GM23338 (cell line): ENCODE results near the gene C20orf204. TPM values are rescaled to one million over a fixed set of nuclear protein-coding genes. Genes with fewer than 3 reads are reported as not detected.

Experiments
- ATAC-seq: fragments of 200-7000 bp; cut with Tn5 transposase; 3 replicates; pipeline ENCODE4 v1.9.1; 2020
- DNase-seq: peaks from one replicate; pipeline ENCODE4 v3.0.0-alpha.2; 2015; ENCODE audit warnings: low spot score
- H2AFZ ChIP-seq: fragments of 200-600 bp; sonication (generic); 2 replicates; pipeline ENCODE4 v1.8.0; 2016; ENCODE audit warnings: antibody characterized with exemption, mild to moderate bottlenecking, moderate library complexity
- H3F3A ChIP-seq: fragments of 200-600 bp; sonication (generic); replicated peaks from 2 replicates; pipeline ENCODE4 v1.8.0; 2017; ENCODE audit warnings: antibody characterized with exemption, mixed run types, low read depth
- H3K27ac ChIP-seq: fragments of 200-600 bp; sonication (generic); 2 replicates; pipeline ENCODE4 v1.6.1; 2016; ENCODE audit warnings: low read depth
- H3K27me3 ChIP-seq: fragments of 200-600 bp; sonication (generic); 2 replicates; pipeline ENCODE4 v1.8.0; 2016; ENCODE audit warnings: mild to moderate bottlenecking, mixed run types, moderate library complexity; ENCODE audit not compliant: insufficient read depth
- H3K36me3 ChIP-seq: fragments of 200-600 bp; sonication (generic); 2 replicates; pipeline ENCODE4 v1.8.0; 2016; ENCODE audit warnings: mild to moderate bottlenecking; ENCODE audit not compliant: insufficient read depth
- H3K4me1 ChIP-seq: fragments of 200-600 bp; sonication (generic); 2 replicates; pipeline ENCODE4 v1.8.0; 2016; ENCODE audit warnings: mild to moderate bottlenecking, moderate library complexity; ENCODE audit not compliant: insufficient read depth
- H3K4me2 ChIP-seq: fragments of 200-600 bp; sonication (generic); 2 replicates; pipeline ENCODE4 v1.7.1; 2017; ENCODE audit warnings: mixed run types
- H3K4me3 ChIP-seq: fragments of 200-600 bp; sonication (generic); 2 replicates; pipeline ENCODE4 v1.6.1; 2016; ENCODE audit warnings: mixed run types
- H3K79me2 ChIP-seq: fragments of 200-600 bp; sonication (generic); replicated peaks from 2 replicates; pipeline ENCODE4 v1.8.0; 2017; ENCODE audit warnings: mild to moderate bottlenecking; ENCODE audit not compliant: insufficient read depth
- H3K9me2 ChIP-seq: fragments of 200-600 bp; sonication (generic); 2 replicates; pipeline ENCODE4 v1.8.0; 2017; ENCODE audit not compliant: insufficient read depth
- H4K20me1 ChIP-seq: fragments of 200-600 bp; sonication (generic); replicated peaks from 2 replicates; pipeline ENCODE4 v1.8.0; 2017; ENCODE audit warnings: mild to moderate bottlenecking; ENCODE audit not compliant: insufficient read depth
- H3K27ac Mint-ChIP-seq: 2 replicates; pipeline ENCODE4 v1.8.0; 2020; ENCODE audit warnings: inconsistent platforms, mild to moderate bottlenecking, moderate library complexity, mixed read lengths
- H3K27me3 Mint-ChIP-seq: 3 replicates; pipeline ENCODE4 v1.8.0; 2022; ENCODE audit warnings: low read depth, mild to moderate bottlenecking, moderate library complexity, mixed read lengths, inconsistent platforms; ENCODE audit not compliant: insufficient read depth, poor library complexity
- H3K36me3 Mint-ChIP-seq: 3 replicates; pipeline ENCODE4 v1.8.0; 2021; ENCODE audit warnings: low read depth, mild to moderate bottlenecking, inconsistent platforms, moderate library complexity, mixed read lengths
- H3K4me1 Mint-ChIP-seq: 3 replicates; pipeline ENCODE4 v1.8.0; 2020; ENCODE audit warnings: mild to moderate bottlenecking, inconsistent platforms, mixed read lengths
- H3K4me3 Mint-ChIP-seq: 3 replicates; pipeline ENCODE4 v1.8.0; 2021; ENCODE audit warnings: moderate library complexity, mild to moderate bottlenecking, inconsistent platforms, mixed read lengths
- H3K9me3 Mint-ChIP-seq: 3 replicates; pipeline ENCODE4 v1.8.0; 2020; ENCODE audit warnings: moderate library complexity, mild to moderate bottlenecking, inconsistent platforms, mixed read lengths
- CREB1 ChIP-seq: fragments of 250-450 bp; sonication (Bioruptor Pico); IDR thresholded peaks from 2 replicates; pipeline ENCODE4 v1.5.0; 2020; ENCODE audit warnings: low read depth, mild to moderate bottlenecking, moderate library complexity
- EZH2 ChIP-seq: fragments of 200-600 bp; sonication (generic); IDR thresholded peaks from one replicate; pipeline ENCODE4 v1.8.0; 2017; ENCODE audit warnings: antibody characterized with exemption, mild to moderate bottlenecking, low read depth; ENCODE audit not compliant: unreplicated experiment
- EZH2phosphoT487 ChIP-seq: fragments of 200-600 bp; sonication (generic); IDR thresholded peaks from one replicate; pipeline ENCODE4 v1.8.1; 2018; ENCODE audit warnings: antibody characterized with exemption; ENCODE audit not compliant: unreplicated experiment
- JUNB ChIP-seq: IDR thresholded peaks from one replicate; pipeline ENCODE4 v1.6.1; 2016; ENCODE audit warnings: antibody characterized with exemption; ENCODE audit not compliant: unreplicated experiment
- NANOG ChIP-seq: IDR thresholded peaks from 2 replicates; pipeline ENCODE4 v1.6.1; 2016; ENCODE audit warnings: antibody characterized with exemption, borderline replicate concordance
- POLR2AphosphoS5 ChIP-seq: IDR thresholded peaks from 2 replicates; pipeline ENCODE4 v1.6.1; 2016; ENCODE audit warnings: antibody characterized with exemption, low read depth
- ZNF331 ChIP-seq: fragments of 250-450 bp; sonication (Bioruptor Pico); IDR thresholded peaks from 2 replicates; pipeline ENCODE4 v1.5.0; 2020; ENCODE audit warnings: low read depth, mild to moderate bottlenecking, moderate library complexity
- polyA plus RNA-seq: library from polyadenylated mRNA; unstranded; fragments of >200 nt; fragmentation: Nextera tagmentation; extraction: Ambion mirVana; gene quantifications from 2 replicates; pipeline ENCODE4 v1.2.1, GENCODE V29; 2016
- total RNA-seq: library from RNA; depleted of rRNA; stranded (reverse); fragments of >200 nt; shearing (Covaris generic); gene quantifications from 2 replicates; pipeline ENCODE4 v1.2.3, GENCODE V29; 2014
- TF ChIP-seq, protein P1 (sequence below), 2 experiments: fragments of 200-600 bp in 1 of 2; sonication (generic) in 1 of 2; conservative IDR thresholded peaks; 2 replicates each; pipeline versions ENCODE4 v1.5.1 to v1.6.1; 2016 to 2017; ENCODE audit warnings: antibody characterized with exemption in 2 of 2, low read depth in 2 of 2, mild to moderate bottlenecking in 2 of 2, moderate library complexity in 1 of 2
- TF ChIP-seq, protein P2 (sequence below): fragments of 250-450 bp; sonication (Bioruptor Pico); IDR thresholded peaks from 2 replicates; pipeline ENCODE4 v1.5.0; 2020; ENCODE audit warnings: mild to moderate bottlenecking, moderate library complexity
- TF ChIP-seq, protein P3 (sequence below): IDR thresholded peaks from one replicate; pipeline ENCODE4 v1.6.1; 2018; ENCODE audit warnings: antibody characterized with exemption; ENCODE audit not compliant: unreplicated experiment
- TF ChIP-seq, protein P4 (sequence below): IDR thresholded peaks from 2 replicates; pipeline ENCODE4 v1.6.1; 2016; ENCODE audit warnings: antibody characterized with exemption

Gene C20orf204
- total and polyA plus RNA-seq, 2 experiments from 2014 or later: 0.73 to 0.82 TPM

DNA sequence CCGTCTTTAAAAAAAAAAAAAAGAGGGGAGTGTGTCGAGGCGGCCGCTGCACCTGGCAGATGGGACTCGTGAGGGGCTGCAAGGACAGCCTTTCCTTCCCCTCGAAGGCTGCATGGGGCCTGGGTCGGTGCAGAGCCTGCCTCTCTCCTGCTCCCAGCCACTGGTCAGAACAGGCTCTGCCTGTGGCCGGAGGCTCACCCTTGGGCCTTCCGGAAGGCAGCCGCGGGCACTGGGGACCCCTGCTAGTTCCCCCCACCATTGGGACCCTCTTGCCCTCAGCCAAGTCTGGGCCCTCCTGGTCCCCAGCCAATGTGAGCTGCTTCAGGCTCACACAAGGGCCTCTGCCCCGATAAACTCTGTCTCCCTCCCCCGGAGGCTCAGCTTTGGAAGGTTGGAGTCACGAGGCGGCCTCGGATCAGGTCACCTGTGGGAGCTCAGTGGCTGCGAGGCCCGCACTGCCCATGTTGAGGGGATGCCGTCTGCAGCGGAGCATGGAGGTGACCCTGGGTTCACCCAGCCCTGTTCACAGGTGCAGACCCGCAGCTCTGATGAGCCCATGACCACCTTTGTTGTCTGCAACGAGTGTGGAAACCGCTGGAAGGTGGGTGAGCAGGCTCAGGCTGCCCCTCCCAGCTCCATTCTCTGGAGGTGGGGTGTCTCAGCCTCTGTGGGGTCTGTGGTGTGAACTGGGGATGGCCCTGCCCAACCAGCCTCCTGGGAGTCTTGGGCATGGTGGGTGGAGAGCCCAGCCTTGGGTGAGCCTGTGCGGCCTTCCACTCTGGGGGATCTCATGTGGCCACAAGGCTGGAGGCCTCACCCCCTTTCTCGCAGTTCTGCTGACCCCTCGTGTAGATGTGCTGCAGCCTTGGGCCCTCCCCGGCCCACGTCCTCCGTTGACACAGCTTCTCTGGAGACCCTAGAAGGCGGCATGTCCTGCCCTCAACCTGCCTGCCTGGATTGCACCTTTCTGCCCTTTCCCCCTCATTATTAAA, 35.7 kb downstream of the C20orf204 start:
- no peak for ATAC-seq
- no peaks in the 10 kb centered on the region for H3K36me3 ChIP-seq
- TF ChIP-seq NANOG: no peak
- TF ChIP-seq, protein P1, sequence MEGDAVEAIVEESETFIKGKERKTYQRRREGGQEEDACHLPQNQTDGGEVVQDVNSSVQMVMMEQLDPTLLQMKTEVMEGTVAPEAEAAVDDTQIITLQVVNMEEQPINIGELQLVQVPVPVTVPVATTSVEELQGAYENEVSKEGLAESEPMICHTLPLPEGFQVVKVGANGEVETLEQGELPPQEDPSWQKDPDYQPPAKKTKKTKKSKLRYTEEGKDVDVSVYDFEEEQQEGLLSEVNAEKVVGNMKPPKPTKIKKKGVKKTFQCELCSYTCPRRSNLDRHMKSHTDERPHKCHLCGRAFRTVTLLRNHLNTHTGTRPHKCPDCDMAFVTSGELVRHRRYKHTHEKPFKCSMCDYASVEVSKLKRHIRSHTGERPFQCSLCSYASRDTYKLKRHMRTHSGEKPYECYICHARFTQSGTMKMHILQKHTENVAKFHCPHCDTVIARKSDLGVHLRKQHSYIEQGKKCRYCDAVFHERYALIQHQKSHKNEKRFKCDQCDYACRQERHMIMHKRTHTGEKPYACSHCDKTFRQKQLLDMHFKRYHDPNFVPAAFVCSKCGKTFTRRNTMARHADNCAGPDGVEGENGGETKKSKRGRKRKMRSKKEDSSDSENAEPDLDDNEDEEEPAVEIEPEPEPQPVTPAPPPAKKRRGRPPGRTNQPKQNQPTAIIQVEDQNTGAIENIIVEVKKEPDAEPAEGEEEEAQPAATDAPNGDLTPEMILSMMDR (conservative IDR thresholded peaks at IDR 0.05; ENCODE audit: low read depth in 2 of 2): no peak
- no peak for TF ChIP-seq EZH2
- TF ChIP-seq, protein P2, sequence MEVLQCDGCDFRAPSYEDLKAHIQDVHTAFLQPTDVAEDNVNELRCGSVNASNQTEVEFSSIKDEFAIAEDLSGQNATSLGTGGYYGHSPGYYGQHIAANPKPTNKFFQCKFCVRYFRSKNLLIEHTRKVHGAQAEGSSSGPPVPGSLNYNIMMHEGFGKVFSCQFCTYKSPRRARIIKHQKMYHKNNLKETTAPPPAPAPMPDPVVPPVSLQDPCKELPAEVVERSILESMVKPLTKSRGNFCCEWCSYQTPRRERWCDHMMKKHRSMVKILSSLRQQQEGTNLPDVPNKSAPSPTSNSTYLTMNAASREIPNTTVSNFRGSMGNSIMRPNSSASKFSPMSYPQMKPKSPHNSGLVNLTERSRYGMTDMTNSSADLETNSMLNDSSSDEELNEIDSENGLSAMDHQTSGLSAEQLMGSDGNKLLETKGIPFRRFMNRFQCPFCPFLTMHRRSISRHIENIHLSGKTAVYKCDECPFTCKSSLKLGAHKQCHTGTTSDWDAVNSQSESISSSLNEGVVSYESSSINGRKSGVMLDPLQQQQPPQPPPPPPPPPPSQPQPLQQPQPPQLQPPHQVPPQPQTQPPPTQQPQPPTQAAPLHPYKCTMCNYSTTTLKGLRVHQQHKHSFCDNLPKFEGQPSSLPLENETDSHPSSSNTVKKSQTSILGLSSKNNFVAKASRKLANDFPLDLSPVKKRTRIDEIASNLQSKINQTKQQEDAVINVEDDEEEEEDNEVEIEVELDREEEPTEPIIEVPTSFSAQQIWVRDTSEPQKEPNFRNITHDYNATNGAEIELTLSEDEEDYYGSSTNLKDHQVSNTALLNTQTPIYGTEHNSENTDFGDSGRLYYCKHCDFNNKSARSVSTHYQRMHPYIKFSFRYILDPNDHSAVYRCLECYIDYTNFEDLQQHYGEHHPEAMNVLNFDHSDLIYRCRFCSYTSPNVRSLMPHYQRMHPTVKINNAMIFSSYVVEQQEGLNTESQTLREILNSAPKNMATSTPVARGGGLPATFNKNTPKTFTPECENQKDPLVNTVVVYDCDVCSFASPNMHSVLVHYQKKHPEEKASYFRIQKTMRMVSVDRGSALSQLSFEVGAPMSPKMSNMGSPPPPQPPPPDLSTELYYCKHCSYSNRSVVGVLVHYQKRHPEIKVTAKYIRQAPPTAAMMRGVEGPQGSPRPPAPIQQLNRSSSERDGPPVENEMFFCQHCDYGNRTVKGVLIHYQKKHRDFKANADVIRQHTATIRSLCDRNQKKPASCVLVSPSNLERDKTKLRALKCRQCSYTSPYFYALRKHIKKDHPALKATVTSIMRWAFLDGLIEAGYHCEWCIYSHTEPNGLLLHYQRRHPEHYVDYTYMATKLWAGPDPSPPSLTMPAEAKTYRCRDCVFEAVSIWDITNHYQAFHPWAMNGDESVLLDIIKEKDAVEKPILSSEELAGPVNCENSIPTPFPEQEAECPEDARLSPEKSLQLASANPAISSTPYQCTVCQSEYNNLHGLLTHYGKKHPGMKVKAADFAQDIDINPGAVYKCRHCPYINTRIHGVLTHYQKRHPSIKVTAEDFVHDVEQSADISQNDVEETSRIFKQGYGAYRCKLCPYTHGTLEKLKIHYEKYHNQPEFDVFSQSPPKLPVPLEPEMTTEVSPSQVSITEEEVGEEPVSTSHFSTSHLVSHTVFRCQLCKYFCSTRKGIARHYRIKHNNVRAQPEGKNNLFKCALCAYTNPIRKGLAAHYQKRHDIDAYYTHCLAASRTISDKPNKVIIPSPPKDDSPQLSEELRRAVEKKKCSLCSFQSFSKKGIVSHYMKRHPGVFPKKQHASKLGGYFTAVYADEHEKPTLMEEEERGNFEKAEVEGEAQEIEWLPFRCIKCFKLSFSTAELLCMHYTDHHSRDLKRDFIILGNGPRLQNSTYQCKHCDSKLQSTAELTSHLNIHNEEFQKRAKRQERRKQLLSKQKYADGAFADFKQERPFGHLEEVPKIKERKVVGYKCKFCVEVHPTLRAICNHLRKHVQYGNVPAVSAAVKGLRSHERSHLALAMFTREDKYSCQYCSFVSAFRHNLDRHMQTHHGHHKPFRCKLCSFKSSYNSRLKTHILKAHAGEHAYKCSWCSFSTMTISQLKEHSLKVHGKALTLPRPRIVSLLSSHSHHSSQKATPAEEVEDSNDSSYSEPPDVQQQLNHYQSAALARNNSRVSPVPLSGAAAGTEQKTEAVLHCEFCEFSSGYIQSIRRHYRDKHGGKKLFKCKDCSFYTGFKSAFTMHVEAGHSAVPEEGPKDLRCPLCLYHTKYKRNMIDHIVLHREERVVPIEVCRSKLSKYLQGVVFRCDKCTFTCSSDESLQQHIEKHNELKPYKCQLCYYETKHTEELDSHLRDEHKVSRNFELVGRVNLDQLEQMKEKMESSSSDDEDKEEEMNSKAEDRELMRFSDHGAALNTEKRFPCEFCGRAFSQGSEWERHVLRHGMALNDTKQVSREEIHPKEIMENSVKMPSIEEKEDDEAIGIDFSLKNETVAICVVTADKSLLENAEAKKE (CRISPR knock-in tag): no peak
- TF ChIP-seq JUNB: no peak
- TF ChIP-seq CREB1 (CRISPR knock-in tag): no peak
- TF ChIP-seq, protein P3, sequence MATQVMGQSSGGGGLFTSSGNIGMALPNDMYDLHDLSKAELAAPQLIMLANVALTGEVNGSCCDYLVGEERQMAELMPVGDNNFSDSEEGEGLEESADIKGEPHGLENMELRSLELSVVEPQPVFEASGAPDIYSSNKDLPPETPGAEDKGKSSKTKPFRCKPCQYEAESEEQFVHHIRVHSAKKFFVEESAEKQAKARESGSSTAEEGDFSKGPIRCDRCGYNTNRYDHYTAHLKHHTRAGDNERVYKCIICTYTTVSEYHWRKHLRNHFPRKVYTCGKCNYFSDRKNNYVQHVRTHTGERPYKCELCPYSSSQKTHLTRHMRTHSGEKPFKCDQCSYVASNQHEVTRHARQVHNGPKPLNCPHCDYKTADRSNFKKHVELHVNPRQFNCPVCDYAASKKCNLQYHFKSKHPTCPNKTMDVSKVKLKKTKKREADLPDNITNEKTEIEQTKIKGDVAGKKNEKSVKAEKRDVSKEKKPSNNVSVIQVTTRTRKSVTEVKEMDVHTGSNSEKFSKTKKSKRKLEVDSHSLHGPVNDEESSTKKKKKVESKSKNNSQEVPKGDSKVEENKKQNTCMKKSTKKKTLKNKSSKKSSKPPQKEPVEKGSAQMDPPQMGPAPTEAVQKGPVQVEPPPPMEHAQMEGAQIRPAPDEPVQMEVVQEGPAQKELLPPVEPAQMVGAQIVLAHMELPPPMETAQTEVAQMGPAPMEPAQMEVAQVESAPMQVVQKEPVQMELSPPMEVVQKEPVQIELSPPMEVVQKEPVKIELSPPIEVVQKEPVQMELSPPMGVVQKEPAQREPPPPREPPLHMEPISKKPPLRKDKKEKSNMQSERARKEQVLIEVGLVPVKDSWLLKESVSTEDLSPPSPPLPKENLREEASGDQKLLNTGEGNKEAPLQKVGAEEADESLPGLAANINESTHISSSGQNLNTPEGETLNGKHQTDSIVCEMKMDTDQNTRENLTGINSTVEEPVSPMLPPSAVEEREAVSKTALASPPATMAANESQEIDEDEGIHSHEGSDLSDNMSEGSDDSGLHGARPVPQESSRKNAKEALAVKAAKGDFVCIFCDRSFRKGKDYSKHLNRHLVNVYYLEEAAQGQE: no peak
- TF ChIP-seq EZH2phosphoT487: no peak
- no peak for TF ChIP-seq ZNF331 (CRISPR knock-in tag)
- TF ChIP-seq POLR2AphosphoS5: no peak
- TF ChIP-seq, protein P4, sequence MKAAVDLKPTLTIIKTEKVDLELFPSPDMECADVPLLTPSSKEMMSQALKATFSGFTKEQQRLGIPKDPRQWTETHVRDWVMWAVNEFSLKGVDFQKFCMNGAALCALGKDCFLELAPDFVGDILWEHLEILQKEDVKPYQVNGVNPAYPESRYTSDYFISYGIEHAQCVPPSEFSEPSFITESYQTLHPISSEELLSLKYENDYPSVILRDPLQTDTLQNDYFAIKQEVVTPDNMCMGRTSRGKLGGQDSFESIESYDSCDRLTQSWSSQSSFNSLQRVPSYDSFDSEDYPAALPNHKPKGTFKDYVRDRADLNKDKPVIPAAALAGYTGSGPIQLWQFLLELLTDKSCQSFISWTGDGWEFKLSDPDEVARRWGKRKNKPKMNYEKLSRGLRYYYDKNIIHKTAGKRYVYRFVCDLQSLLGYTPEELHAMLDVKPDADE: no peak
- H3K27me3 Mint-ChIP-seq: peaks cover 7% of the 10 kb centered on the region
- no peak overlapping the region for H3K27ac ChIP-seq
- H2AFZ ChIP-seq: no peak overlapping the region
- H3K4me3 Mint-ChIP-seq: no peak overlapping the region
- H3K27ac Mint-ChIP-seq: no peak overlapping the region
- no peak for DNase-seq
- H3K9me2 ChIP-seq: no peaks in the 10 kb centered on the region
- H3K27me3 ChIP-seq: no peaks in the 10 kb centered on the region
- peaks cover 6% of the 10 kb centered on the region for H3K4me1 Mint-ChIP-seq
- no peak overlapping the region for H3K4me2 ChIP-seq
- no peaks in the 10 kb centered on the region for H3K9me3 Mint-ChIP-seq
- H3K4me3 ChIP-seq: no peak overlapping the region
- no peaks in the 10 kb centered on the region for H3F3A ChIP-seq
- no peaks in the 10 kb centered on the region for H4K20me1 ChIP-seq
- peaks cover 2% of the 10 kb centered on the region; the same call in 1 of the 3 replicates for H3K36me3 Mint-ChIP-seq
- H3K4me1 ChIP-seq: no peaks in the 10 kb centered on the region
- no peaks in the 10 kb centered on the region for H3K79me2 ChIP-seq
